Measurements from ENCODE around the gene PFDN1.

- no peak for TF ChIP-seq CTCF (IDR thresholded peaks at IDR 0.05)
- no peak for TF ChIP-seq POLR2A (IDR thresholded peaks at IDR 0.05)
Measured at GRCh38 chr5:140338336-140338735, 35.4 kb upstream of the PFDN1 start.
